Gastrocnemius medialis (tissue), 4 donors: ENCODE measurements around the gene LFNG.

ENCODE experiments used
- CTCF ChIP-seq, 5 experiments: fragments of 450-650 bp in 3 of 5; fragments of 200-600 bp in 2 of 5; sonication (generic) in 2 of 5; IDR thresholded peaks in 4 of 5; conservative IDR thresholded peaks in 1 of 5; 1 replicate in 4 of 5; 2 replicates in 1 of 5; pipeline ENCODE4 v1.5.1; 2016 to 2019; ENCODE audit warnings: antibody characterized with exemption in 5 of 5, mild to moderate bottlenecking in 3 of 5, moderate library complexity in 3 of 5
- POLR2A ChIP-seq, 2 donors: fragments of 450-650 bp; IDR thresholded peaks; one replicate each; pipeline ENCODE4 v1.6.1; 2017; ENCODE audit warnings: antibody characterized with exemption in 2 of 2, mild to moderate bottlenecking in 2 of 2, moderate library complexity in 2 of 2

- TF ChIP-seq POLR2A (IDR thresholded peaks at IDR 0.05): peak; percentile 76 to 94
- no peak for TF ChIP-seq CTCF (IDR thresholded peaks at IDR 0.05 in 4 of 5, conservative IDR thresholded peaks at IDR 0.05 in 1 of 5)
Observed at GRCh38 chr7:2519119-2519930, at the start of gene LFNG.
